NK-92 (cell line): Measurements from ENCODE around the gene KLHL5.
"Not testable (repeated sequence)": the region's sequence is repeated elsewhere in the genome, so short reads cannot be mapped to it uniquely, and the experiment has no call there.

ENCODE experiments used
- DNase-seq: peaks from one replicate; lab custom pipeline; 2025; ENCODE audit not compliant: unreplicated experiment; lab: John Stamatoyannopoulos, UW

The KLHL5 gene

GRCh38 chr4:39062094-39062769 lies at the start of gene KLHL5:
TSS of gene KLHL5 (plus strand) at chr4:39062232. CDS start at chr4:39062653, 421 bp downstream.
- no peak for DNase-seq

GRCh38 chr4:39014028-39014427 lies 48.0 kb upstream of the KLHL5 start:
- no peak for DNase-seq

GRCh38 chr4:39020130-39020529 lies 41.9 kb upstream of the KLHL5 start:
- no peak for DNase-seq

GRCh38 chr4:39021631-39022030 lies 40.4 kb upstream of the KLHL5 start:
- no peak for DNase-seq

GRCh38 chr4:39022241-39022640 lies 39.8 kb upstream of the KLHL5 start:
- DNase-seq = no peak

- no peak for DNase-seq
Measured at GRCh38 chr4:39023059-39023458, 39.0 kb upstream of the KLHL5 start.

- no peak for DNase-seq
Measured at GRCh38 chr4:39024311-39024865, 37.6 kb upstream of the KLHL5 start.

- no peak for DNase-seq
Measured at GRCh38 chr4:39025552-39026085, 36.4 kb upstream of the KLHL5 start.

GRCh38 chr4:39026096-39026495 lies 35.9 kb upstream of the KLHL5 start:
- no peak for DNase-seq

GRCh38 chr4:39029752-39030694 lies 32.0 kb upstream of the KLHL5 start:
- no peak for DNase-seq

GRCh38 chr4:39030725-39031124 lies 31.3 kb upstream of the KLHL5 start:
- no peak for DNase-seq

GRCh38 chr4:39031590-39032020 lies 30.4 kb upstream of the KLHL5 start:
- not testable (repeated sequence) for DNase-seq

- no peak for DNase-seq
Measured at GRCh38 chr4:39032218-39033085, 29.6 kb upstream of the KLHL5 start, which contains the start of gene TMEM156. TSS of gene TMEM156 (minus strand) at chr4:39032409. CDS start at chr4:39032313, 96 bp downstream.

- DNase-seq = no peak
Measured at GRCh38 chr4:39036172-39036571, 25.9 kb upstream of the KLHL5 start.

- DNase-seq = no peak
Measured at GRCh38 chr4:39037491-39037825, 24.6 kb upstream of the KLHL5 start.

- no peak for DNase-seq
Measured at GRCh38 chr4:39037941-39038340, 24.1 kb upstream of the KLHL5 start.

GRCh38 chr4:39039108-39039507 lies 22.9 kb upstream of the KLHL5 start:
- no peak for DNase-seq

GRCh38 chr4:39042366-39042765 lies 19.7 kb upstream of the KLHL5 start:
- DNase-seq = no peak

GRCh38 chr4:39043058-39043860 lies 18.8 kb upstream of the KLHL5 start:
- DNase-seq = no peak

- no peak for DNase-seq
Measured at GRCh38 chr4:39043861-39044363, 18.1 kb upstream of the KLHL5 start.
